A549 (cell line): ENCODE data around the gene IMPG2. TPM values are rescaled to one million over a fixed set of nuclear protein-coding genes. Genes with fewer than 3 reads are reported as not detected.

Experiments used
- ATAC-seq, 2 experiments: fragments of 200-7000 bp in 1 of 2; fragments of >200 bp in 1 of 2; cut with Nextera tagmentation in 1 of 2; cut with Tn5 transposase in 1 of 2; 3 replicates each; pipeline versions ENCODE4 v1.8.0 to v1.9.1; 2018 to 2020; ENCODE audit warnings: mild to moderate bottlenecking in 1 of 2, moderate library complexity in 1 of 2
- CTCF ChIA-PET: fragments of 300-600 bp; sonication (Branson Sonifier 250); formaldehyde crosslinking; extraction: SDS; loops from one replicate; lab custom pipeline; 2021; ENCODE audit warnings: antibody characterized with exemption, inconsistent platforms; lab: Yijun Ruan, JAX
- POLR2A ChIA-PET: fragments of 350-600 bp; formaldehyde crosslinking; extraction: SDS; loops from one replicate; lab custom pipeline; 2021; ENCODE audit warnings: antibody characterized with exemption, inconsistent platforms; lab: Yijun Ruan, JAX
- DNase-seq, 2 experiments: peaks; one replicate each; pipeline versions ENCODE4 v3.0.0 to v3.0.0-alpha.2; 2011 to 2016; ENCODE audit warnings: low read depth in 1 of 2, low spot score in 1 of 2
- FAIRE-seq: peaks from 2 replicates; lab custom pipeline; 2011; peaks lifted over from hg19 to GRCh38; lab: Jason Lieb, UNC
- H3K27ac ChIP-seq, 2 experiments: fragments of >200 bp; sonication (Bioruptor Twin); formaldehyde crosslinking; 3 replicates each; pipeline ENCODE4 v1.5.1; 2016 to 2017
- H3K4me1 ChIP-seq: fragments of >200 bp; sonication (Bioruptor Twin); formaldehyde crosslinking; 3 replicates; pipeline ENCODE4 v1.6.1; 2016
- H3K4me2 ChIP-seq: fragments of >200 bp; sonication (Bioruptor Twin); formaldehyde crosslinking; 3 replicates; pipeline ENCODE4 v1.6.1; 2016
- H3K4me3 ChIP-seq: fragments of >200 bp; sonication (Bioruptor Twin); formaldehyde crosslinking; 3 replicates; pipeline ENCODE4 v1.5.1; 2016
- H3K9me3 ChIP-seq: fragments of >200 bp; sonication (Bioruptor Twin); formaldehyde crosslinking; 3 replicates; pipeline ENCODE4 v1.6.1; 2016
- CHD2 ChIP-seq: fragments of 150-350 bp; IDR thresholded peaks from 2 replicates; pipeline ENCODE4 v1.6.1; 2014; ENCODE audit warnings: low read length; ENCODE audit not compliant: partially characterized antibody
- EHF ChIP-seq: fragments of 250-450 bp; sonication (Bioruptor Pico); IDR thresholded peaks from 2 replicates; pipeline ENCODE4 v1.5.0; 2020; ENCODE audit warnings: mild to moderate bottlenecking
- EHMT2 ChIP-seq: fragments of 200-600 bp; sonication (generic); IDR thresholded peaks from 2 replicates; pipeline ENCODE4 v1.6.1; 2016; ENCODE audit warnings: antibody characterized with exemption, low read depth, mild to moderate bottlenecking, moderate library complexity
- FOSL2 ChIP-seq, 2 experiments: fragments of 450-650 bp in 1 of 2; fragments of >200 bp in 1 of 2; sonication (Bioruptor Twin) in 1 of 2; formaldehyde crosslinking; IDR thresholded peaks; 2 replicates each; pipeline versions ENCODE4 v1.5.0 to v1.6.1; 2016 to 2020; ENCODE audit warnings: mild to moderate bottlenecking in 1 of 2, moderate library complexity in 1 of 2
- FOXS1 ChIP-seq: fragments of 250-450 bp; sonication (Bioruptor Pico); IDR thresholded peaks from 2 replicates; pipeline ENCODE4 v1.5.0; 2020; ENCODE audit warnings: mild to moderate bottlenecking, moderate library complexity
- HDAC2 ChIP-seq: fragments of 200-600 bp; sonication (generic); IDR thresholded peaks from 2 replicates; pipeline ENCODE4 v1.6.1; 2016
- HOXB5 ChIP-seq: fragments of 250-450 bp; sonication (Bioruptor Pico); IDR thresholded peaks from 2 replicates; pipeline ENCODE4 v1.5.0; 2020; ENCODE audit warnings: mild to moderate bottlenecking, moderate library complexity
- MAFK ChIP-seq: fragments of 450-650 bp; IDR thresholded peaks from 2 replicates; pipeline ENCODE4 v1.6.1; 2014; ENCODE audit not compliant: partially characterized antibody
- MAZ ChIP-seq: fragments of 150-350 bp; IDR thresholded peaks from 2 replicates; pipeline ENCODE4 v1.6.1; 2014; ENCODE audit warnings: antibody characterized with exemption, low read depth, low read length, borderline replicate concordance
- MYC ChIP-seq: IDR thresholded peaks from 2 replicates; pipeline ENCODE4 v1.6.1; 2012; ENCODE audit warnings: mild to moderate bottlenecking, inconsistent platforms, low read length, improper control_type of control experiment, borderline replicate concordance
- NFE2L2 ChIP-seq: fragments of 150-350 bp; conservative IDR thresholded peaks from 2 replicates; pipeline ENCODE4 v1.6.1; 2014; ENCODE audit warnings: low read length
- NR3C1 ChIP-seq: fragments of >200 bp; sonication (Bioruptor Twin); formaldehyde crosslinking; IDR thresholded peaks from 3 replicates; pipeline ENCODE4 v1.6.1; 2017
- RAD21 ChIP-seq, 2 experiments: fragments of >200 bp in 1 of 2; sonication (Bioruptor Twin) in 1 of 2; formaldehyde crosslinking in 1 of 2; IDR thresholded peaks in 1 of 2; conservative IDR thresholded peaks in 1 of 2; 2 replicates in 1 of 2; 3 replicates in 1 of 2; pipeline ENCODE4 v1.6.1; 2012 to 2018; ENCODE audit warnings: inconsistent platforms in 1 of 2
- RCOR1 ChIP-seq: fragments of 150-350 bp; IDR thresholded peaks from 2 replicates; pipeline ENCODE4 v1.6.1; 2014; ENCODE audit warnings: antibody characterized with exemption, low read length, low read depth
- ZFP36 ChIP-seq: fragments of 450-650 bp; IDR thresholded peaks from 2 replicates; pipeline ENCODE4 v1.6.1; 2014; ENCODE audit warnings: borderline replicate concordance; ENCODE audit not compliant: partially characterized antibody
- WGBS: methylation state at CpG from one replicate; pipeline ENCODE4 v1.1.6; 2017; ENCODE audit errors: missing lambda C conversion rate; 5-methylcytosine and 5-hydroxymethylcytosine counted together
- polyA minus RNA-seq: library from RNA; depleted of rRNA, polyadenylated mRNA; stranded (reverse); fragments of >200 nt; gene quantifications from 2 replicates; pipeline ENCODE4 v1.2.3, GENCODE V29; 2011; rRNA and poly(A)+ RNA removed
- polyA plus RNA-seq, 4 experiments: library from polyadenylated mRNA; depleted of rRNA in 3 of 4; stranded (reverse); fragments of >200 nt; fragmentation: RNase III in 1 of 4; extraction: RNeasy Plus Mini Kit Qiagen cat#74134 plus additional on column Dnase treatment in 1 of 4; gene quantifications; 2 replicates in 3 of 4; 3 replicates in 1 of 4; pipeline ENCODE4 v1.2.3, GENCODE V29; 2011 to 2017
- TF ChIP-seq, protein P1 (sequence below): IDR thresholded peaks from 2 replicates; pipeline ENCODE4 v1.6.1; 2012
- TF ChIP-seq, protein P2 (sequence below): fragments of 150-350 bp; IDR thresholded peaks from 2 replicates; pipeline ENCODE4 v1.6.1; 2014; ENCODE audit warnings: low read depth, mild to moderate bottlenecking, low read length
- TF ChIP-seq, protein P3 (sequence below): fragments of 250-450 bp; sonication (Bioruptor Pico); IDR thresholded peaks from 2 replicates; pipeline ENCODE4 v1.5.0; 2020; ENCODE audit warnings: low read depth, mild to moderate bottlenecking, moderate library complexity
- TF ChIP-seq, protein P4 (sequence below): fragments of 250-450 bp; sonication (Bioruptor Pico); IDR thresholded peaks from 2 replicates; pipeline ENCODE4 v1.5.0; 2021; ENCODE audit warnings: mild to moderate bottlenecking, moderate library complexity, borderline replicate concordance
- TF ChIP-seq, protein P5 (sequence below): IDR thresholded peaks from 2 replicates; pipeline ENCODE4 v1.6.1; 2012; ENCODE audit warnings: low read depth, borderline replicate concordance
- TF ChIP-seq, protein P6 (sequence below): IDR thresholded peaks from 2 replicates; pipeline ENCODE4 v1.6.1; 2012
- TF ChIP-seq, protein P7 (sequence below): fragments of >200 bp; sonication (Bioruptor Twin); formaldehyde crosslinking; IDR thresholded peaks from 3 replicates; pipeline ENCODE4 v1.6.1; 2016

Gene IMPG2
- polyA plus RNA-seq (2011; rRNA removed) (0.05 TPM in 2 replicates), polyA plus RNA-seq (2017; fragmentation: RNase III; extraction: RNeasy Plus Mini Kit Qiagen cat#74134 plus additional on column Dnase treatment) (0.03 TPM in 3 replicates), polyA minus RNA-seq (0.04 TPM in 1 of 2 replicates, not detected in the other)
- polyA plus RNA-seq (2012; cell fraction: cytosol; rRNA removed), result under 0.01 TPM in 1 of 2 replicates, not detected in the other
- polyA plus RNA-seq (2012; cell fraction: nucleus; rRNA removed), result 0.01 TPM in 2 replicates

DNA sequence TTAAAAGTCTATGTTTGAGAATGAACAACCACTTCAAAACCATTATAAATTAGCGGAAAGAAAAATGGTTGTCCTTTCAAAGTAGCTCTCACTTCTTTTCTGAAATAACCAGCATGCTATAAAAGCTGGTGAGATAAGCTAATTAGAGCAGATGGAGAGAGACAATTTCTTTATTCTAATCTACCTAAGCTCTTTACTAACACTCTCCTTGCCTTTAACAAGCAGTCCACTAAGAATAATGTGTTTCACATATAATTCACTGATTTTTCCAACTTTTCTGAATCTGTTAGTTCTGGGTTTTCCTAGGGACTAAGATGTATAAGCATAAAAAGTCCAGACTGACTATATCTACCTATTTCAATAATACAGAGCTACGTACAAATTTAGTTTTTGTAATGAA, at the start of gene IMPG2:
Gene IMPG2 (minus strand): TSS at position 101 of the 400 bp plus-strand sequence. CDS start 203 bp downstream, outside the sequence.
- H3K4me2 ChIP-seq, result no peak within 1 kb of the TSS
- no peak within 1 kb of the TSS for H3K4me3 ChIP-seq
- H3K27ac ChIP-seq, result no peak within 1 kb of the TSS
- ATAC-seq (no peak), FAIRE-seq (no peak), DNase-seq (no peak)
- no peaks in the 10 kb centered on the region for H3K9me3 ChIP-seq
- no peaks in the 10 kb centered on the region for H3K4me1 ChIP-seq
- 93% methylated on average over 2 of the region's 2 CpGs for WGBS
- CTCF ChIA-PET, result no interaction called here
- TF ChIP-seq NR3C1, result no peak
- TF ChIP-seq FOSL2 (IDR thresholded peaks at IDR 0.05), result no peak
- no peak for TF ChIP-seq FOSL2 (CRISPR knock-in tag; IDR thresholded peaks at IDR 0.05)
- TF ChIP-seq, protein P1, sequence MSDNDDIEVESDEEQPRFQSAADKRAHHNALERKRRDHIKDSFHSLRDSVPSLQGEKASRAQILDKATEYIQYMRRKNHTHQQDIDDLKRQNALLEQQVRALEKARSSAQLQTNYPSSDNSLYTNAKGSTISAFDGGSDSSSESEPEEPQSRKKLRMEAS, result no peak
- TF ChIP-seq HOXB5 (CRISPR knock-in tag), result no peak
- TF ChIP-seq MYC, result no peak
- TF ChIP-seq MAFK, result no peak
- POLR2A ChIA-PET, result no interaction called here

DNA sequence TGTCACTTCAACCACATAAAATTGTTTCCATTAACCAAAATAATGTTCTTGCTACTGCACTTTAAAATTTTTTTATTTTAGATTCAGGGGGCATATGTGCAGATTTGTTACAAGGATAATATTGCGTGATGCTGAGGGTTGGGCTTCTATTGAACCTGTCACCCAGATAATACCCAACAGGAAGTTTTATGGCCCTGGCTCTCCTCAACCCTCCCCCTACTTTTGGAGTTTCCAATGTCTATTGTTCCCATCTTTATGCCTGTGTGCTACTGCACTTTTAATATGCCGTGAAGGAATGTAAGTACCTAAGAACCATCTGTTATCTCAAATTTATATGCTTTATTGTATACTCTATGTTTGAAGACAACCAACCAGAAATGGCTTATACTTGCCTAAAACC, 42.0 kb upstream of the IMPG2 start:
- TF ChIP-seq, protein P2, sequence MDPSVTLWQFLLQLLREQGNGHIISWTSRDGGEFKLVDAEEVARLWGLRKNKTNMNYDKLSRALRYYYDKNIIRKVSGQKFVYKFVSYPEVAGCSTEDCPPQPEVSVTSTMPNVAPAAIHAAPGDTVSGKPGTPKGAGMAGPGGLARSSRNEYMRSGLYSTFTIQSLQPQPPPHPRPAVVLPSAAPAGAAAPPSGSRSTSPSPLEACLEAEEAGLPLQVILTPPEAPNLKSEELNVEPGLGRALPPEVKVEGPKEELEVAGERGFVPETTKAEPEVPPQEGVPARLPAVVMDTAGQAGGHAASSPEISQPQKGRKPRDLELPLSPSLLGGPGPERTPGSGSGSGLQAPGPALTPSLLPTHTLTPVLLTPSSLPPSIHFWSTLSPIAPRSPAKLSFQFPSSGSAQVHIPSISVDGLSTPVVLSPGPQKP, result no peak
- TF ChIP-seq HDAC2, result no peak
- TF ChIP-seq CHD2, result no peak
- TF ChIP-seq EHF, result no peak
- TF ChIP-seq MAZ, result no peak
- TF ChIP-seq RAD21 (conservative IDR thresholded peaks at IDR 0.05 in 1 of 2, IDR thresholded peaks at IDR 0.05 in 1 of 2), result no peak
- TF ChIP-seq RCOR1, result no peak
- no peak for TF ChIP-seq FOXS1 (CRISPR knock-in tag)
- TF ChIP-seq EHMT2, result no peak
- CTCF ChIA-PET, result no interaction called here
- no peak overlapping the region for H3K4me3 ChIP-seq
- no peaks in the 10 kb centered on the region for H3K4me1 ChIP-seq
- ATAC-seq (no peak), DNase-seq (no peak), FAIRE-seq (no peak)
- no peak overlapping the region for H3K27ac ChIP-seq
- 93% methylated on average over 2 of the region's 2 CpGs for WGBS
- no peak overlapping the region for H3K4me2 ChIP-seq
- H3K9me3 ChIP-seq, result peaks cover 15% of the 10 kb centered on the region
- POLR2A ChIA-PET, result no interaction called here

DNA sequence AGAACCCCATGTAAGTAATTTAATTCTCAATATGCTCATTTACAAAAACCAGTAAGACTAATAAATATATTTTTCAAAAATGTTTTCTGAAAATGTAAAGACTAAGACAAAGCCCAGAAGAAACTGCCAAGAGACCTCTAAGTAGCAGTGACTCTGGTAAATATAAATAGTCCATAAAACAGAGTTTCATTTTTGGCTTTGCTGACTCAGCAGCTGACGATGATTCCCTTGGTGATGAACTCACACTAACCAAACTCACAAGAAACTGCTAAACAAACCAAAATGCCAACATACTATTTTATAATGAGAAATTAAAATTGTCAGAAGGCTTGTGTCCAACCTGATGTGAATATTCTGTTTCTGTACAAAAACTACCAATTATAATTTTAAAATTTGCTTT, 31.5 kb upstream of the IMPG2 start:
- WGBS, result 81% methylated on average over 1 of the region's 1 CpG
- Histone ChIP-seq H3K4me3 (no peak overlapping the region), H3K27ac (no peak overlapping the region), H3K4me2 (no peak overlapping the region), H3K4me1 (no peaks in the 10 kb centered on the region), H3K9me3 (0 out of 3 replicates have a peak, but pooled peaks cover 5% of the 10 kb centered on the region)
- ChIA-PET CTCF (no interaction called here), POLR2A (no interaction called here)
- TF ChIP-seq NFE2L2 (no peak), RCOR1 (no peak), MAFK (peak; percentile 92)
- TF ChIP-seq, protein P3, sequence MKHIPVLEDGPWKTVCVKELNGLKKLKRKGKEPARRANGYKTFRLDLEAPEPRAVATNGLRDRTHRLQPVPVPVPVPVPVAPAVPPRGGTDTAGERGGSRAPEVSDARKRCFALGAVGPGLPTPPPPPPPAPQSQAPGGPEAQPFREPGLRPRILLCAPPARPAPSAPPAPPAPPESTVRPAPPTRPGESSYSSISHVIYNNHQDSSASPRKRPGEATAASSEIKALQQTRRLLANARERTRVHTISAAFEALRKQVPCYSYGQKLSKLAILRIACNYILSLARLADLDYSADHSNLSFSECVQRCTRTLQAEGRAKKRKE (CRISPR knock-in tag), result no peak
- no peak for ATAC-seq
- FAIRE-seq, result no peak
- DNase-seq, result no peak

DNA sequence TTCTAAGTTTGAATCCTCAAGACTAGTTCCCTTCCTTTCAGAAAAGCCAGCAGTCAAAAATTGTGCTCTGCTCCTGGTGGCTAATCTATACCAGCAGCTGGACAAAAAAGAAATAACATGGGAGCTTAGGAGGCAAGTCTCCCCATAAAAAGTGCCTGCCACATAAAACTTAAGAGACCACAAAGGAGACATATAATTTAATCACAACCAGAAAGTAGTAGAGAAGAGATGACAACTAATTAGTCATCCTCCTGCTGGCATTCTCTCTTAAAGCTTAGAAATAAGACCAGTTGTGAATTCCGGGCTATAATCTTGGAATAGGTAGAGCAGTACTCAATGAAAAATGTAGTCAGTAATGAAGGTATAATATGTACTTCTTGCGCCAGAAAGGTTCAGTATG, 20.2 kb upstream of the IMPG2 start:
- POLR2A ChIA-PET, result no interaction called here
- Histone ChIP-seq H3K27ac (no peak overlapping the region), H3K9me3 (no peaks in the 10 kb centered on the region), H3K4me1 (no peaks in the 10 kb centered on the region), H3K4me2 (no peak overlapping the region), H3K4me3 (no peak overlapping the region)
- CTCF ChIA-PET, result interaction anchor here (1.3 kb wide), 1 partner anchor 15 kb away, joined by 4 read pairs; no protein-coding TSS in a partner anchor
- DNase-seq, result no peak
- WGBS, result 57% methylated on average over 2 of the region's 2 CpGs
- FAIRE-seq, result no peak
- no peak for ATAC-seq
- TF ChIP-seq, protein P4, sequence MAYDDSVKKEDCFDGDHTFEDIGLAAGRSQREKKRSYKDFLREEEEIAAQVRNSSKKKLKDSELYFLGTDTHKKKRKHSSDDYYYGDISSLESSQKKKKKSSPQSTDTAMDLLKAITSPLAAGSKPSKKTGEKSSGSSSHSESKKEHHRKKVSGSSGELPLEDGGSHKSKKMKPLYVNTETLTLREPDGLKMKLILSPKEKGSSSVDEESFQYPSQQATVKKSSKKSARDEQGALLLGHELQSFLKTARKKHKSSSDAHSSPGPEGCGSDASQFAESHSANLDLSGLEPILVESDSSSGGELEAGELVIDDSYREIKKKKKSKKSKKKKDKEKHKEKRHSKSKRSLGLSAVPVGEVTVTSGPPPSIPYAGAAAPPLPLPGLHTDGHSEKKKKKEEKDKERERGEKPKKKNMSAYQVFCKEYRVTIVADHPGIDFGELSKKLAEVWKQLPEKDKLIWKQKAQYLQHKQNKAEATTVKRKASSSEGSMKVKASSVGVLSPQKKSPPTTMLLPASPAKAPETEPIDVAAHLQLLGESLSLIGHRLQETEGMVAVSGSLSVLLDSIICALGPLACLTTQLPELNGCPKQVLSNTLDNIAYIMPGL (CRISPR knock-in tag), result no peak
- TF ChIP-seq ZFP36 (no peak), RCOR1 (no peak), MAZ (no peak), MYC (no peak), RAD21 (conservative IDR thresholded peaks at IDR 0.05 in 1 of 2, IDR thresholded peaks at IDR 0.05 in 1 of 2) (no peak)
- TF ChIP-seq, protein P5, sequence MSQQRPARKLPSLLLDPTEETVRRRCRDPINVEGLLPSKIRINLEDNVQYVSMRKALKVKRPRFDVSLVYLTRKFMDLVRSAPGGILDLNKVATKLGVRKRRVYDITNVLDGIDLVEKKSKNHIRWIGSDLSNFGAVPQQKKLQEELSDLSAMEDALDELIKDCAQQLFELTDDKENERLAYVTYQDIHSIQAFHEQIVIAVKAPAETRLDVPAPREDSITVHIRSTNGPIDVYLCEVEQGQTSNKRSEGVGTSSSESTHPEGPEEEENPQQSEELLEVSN, result no peak
- TF ChIP-seq, protein P6, sequence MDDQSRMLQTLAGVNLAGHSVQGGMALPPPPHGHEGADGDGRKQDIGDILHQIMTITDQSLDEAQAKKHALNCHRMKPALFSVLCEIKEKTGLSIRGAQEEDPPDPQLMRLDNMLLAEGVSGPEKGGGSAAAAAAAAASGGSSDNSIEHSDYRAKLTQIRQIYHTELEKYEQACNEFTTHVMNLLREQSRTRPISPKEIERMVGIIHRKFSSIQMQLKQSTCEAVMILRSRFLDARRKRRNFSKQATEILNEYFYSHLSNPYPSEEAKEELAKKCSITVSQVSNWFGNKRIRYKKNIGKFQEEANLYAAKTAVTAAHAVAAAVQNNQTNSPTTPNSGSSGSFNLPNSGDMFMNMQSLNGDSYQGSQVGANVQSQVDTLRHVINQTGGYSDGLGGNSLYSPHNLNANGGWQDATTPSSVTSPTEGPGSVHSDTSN, result no peak
- TF ChIP-seq, protein P7, sequence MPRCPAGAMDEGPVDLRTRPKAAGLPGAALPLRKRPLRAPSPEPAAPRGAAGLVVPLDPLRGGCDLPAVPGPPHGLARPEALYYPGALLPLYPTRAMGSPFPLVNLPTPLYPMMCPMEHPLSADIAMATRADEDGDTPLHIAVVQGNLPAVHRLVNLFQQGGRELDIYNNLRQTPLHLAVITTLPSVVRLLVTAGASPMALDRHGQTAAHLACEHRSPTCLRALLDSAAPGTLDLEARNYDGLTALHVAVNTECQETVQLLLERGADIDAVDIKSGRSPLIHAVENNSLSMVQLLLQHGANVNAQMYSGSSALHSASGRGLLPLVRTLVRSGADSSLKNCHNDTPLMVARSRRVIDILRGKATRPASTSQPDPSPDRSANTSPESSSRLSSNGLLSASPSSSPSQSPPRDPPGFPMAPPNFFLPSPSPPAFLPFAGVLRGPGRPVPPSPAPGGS, result no peak
